ENCODE measurements around the gene SPINT1.

SPINT1 gene

GRCh38 chr15:40867199-40867598, 23.4 kb downstream of the SPINT1 start:
- no peak overlapping the region for H3K4me3 ChIP-seq (replicated peaks; ENCODE audit: low read depth, low read length)
- no peak for DNase-seq (ENCODE audit: extremely low read depth, insufficient read length)
- no peaks in the 10 kb centered on the region for H3K27me3 ChIP-seq (replicated peaks; ENCODE audit: control insufficient read depth, insufficient read depth, low read length)
- no peaks in the 10 kb centered on the region for H3K36me3 ChIP-seq (ENCODE audit: control insufficient read depth, insufficient read depth, low read length)
- no peak for TF ChIP-seq CTCF (IDR thresholded peaks at IDR 0.05; ENCODE audit: insufficient read depth, low read length, poor library complexity, severe bottlenecking)

GRCh38 chr15:40869686-40870085, 25.8 kb downstream of the SPINT1 start:
- DNase-seq (ENCODE audit: extremely low read depth, insufficient read length): no peak
- no peaks in the 10 kb centered on the region; the same call in 1 of the 2 replicates for H3K36me3 ChIP-seq (ENCODE audit: control insufficient read depth, insufficient read depth, low read length)
- no peak for TF ChIP-seq CTCF (IDR thresholded peaks at IDR 0.05; ENCODE audit: insufficient read depth, low read length, poor library complexity, severe bottlenecking)
- H3K4me3 ChIP-seq (replicated peaks; ENCODE audit: low read depth, low read length): no peak overlapping the region
- H3K27me3 ChIP-seq (replicated peaks; ENCODE audit: control insufficient read depth, insufficient read depth, low read length): no peaks in the 10 kb centered on the region

- no peak for TF ChIP-seq CTCF (IDR thresholded peaks at IDR 0.05; ENCODE audit: insufficient read depth, low read length, poor library complexity, severe bottlenecking)
- no peak for DNase-seq (ENCODE audit: extremely low read depth, insufficient read length)
- Histone ChIP-seq H3K4me3 (replicated peaks; ENCODE audit: low read depth, low read length) (no peak overlapping the region), H3K27me3 (replicated peaks; ENCODE audit: control insufficient read depth, insufficient read depth, low read length) (no peaks in the 10 kb centered on the region), H3K36me3 (ENCODE audit: control insufficient read depth, insufficient read depth, low read length) (no peaks in the 10 kb centered on the region; the same call in 1 of the 2 replicates)
Measured at GRCh38 chr15:40870716-40871115, 26.9 kb downstream of the SPINT1 start.

GRCh38 chr15:40871749-40872617, 28.1 kb downstream of the SPINT1 start:
- no peak for TF ChIP-seq CTCF (IDR thresholded peaks at IDR 0.05; ENCODE audit: insufficient read depth, low read length, poor library complexity, severe bottlenecking)
- no peaks in the 10 kb centered on the region for H3K27me3 ChIP-seq (replicated peaks; ENCODE audit: control insufficient read depth, insufficient read depth, low read length)
- peak; percentile 79 for DNase-seq (ENCODE audit: extremely low read depth, insufficient read length)
- no peaks in the 10 kb centered on the region; the same call in 1 of the 2 replicates for H3K36me3 ChIP-seq (ENCODE audit: control insufficient read depth, insufficient read depth, low read length)
- H3K4me3 ChIP-seq (replicated peaks; ENCODE audit: low read depth, low read length): peak overlapping the region; percentile 78

GRCh38 chr15:40872791-40873693, 29.2 kb downstream of the SPINT1 start:
- no peaks in the 10 kb centered on the region; the same call in 1 of the 2 replicates for H3K36me3 ChIP-seq (ENCODE audit: control insufficient read depth, insufficient read depth, low read length)
- no peaks in the 10 kb centered on the region for H3K27me3 ChIP-seq (replicated peaks; ENCODE audit: control insufficient read depth, insufficient read depth, low read length)
- TF ChIP-seq CTCF (IDR thresholded peaks at IDR 0.05; ENCODE audit: insufficient read depth, low read length, poor library complexity, severe bottlenecking): no peak
- peak; percentile 34 for DNase-seq (ENCODE audit: extremely low read depth, insufficient read length)
- peak overlapping the region; percentile 78 for H3K4me3 ChIP-seq (replicated peaks; ENCODE audit: low read depth, low read length)
